ENCODE measurements around the gene PAM16.

The PAM16 gene

DNA sequence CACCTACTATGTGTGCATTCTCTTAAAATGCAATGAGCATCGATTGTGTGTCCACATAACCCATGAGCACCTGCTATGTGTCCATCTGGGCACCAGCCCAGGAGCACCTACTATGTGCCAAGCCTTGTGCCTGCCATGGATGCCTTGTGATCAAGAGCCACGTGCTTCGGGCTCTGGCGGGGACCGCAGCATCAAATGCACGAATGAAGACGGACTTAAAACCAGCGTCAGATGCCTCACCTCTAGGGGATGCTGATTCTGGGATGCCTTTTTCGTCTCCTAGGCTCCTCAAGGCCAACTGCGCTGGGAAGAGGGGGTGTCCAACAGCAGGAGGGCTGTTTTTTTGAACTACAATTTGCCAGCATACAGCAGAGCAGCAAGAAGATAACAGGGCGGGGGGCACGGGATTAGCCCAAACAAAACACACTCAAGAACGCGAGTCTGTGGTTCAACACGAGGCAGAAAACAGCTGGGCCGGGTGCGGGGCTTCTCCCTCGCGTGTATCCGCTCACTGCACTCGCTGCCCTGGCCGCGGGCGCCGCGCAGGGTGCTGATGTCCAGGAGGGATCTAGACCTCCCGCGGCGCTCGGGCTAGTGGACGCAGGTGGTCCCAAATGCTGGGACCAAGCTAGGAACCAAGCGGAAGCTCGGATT, 36.5 kb downstream of the PAM16 start:
- Mint-ChIP-seq H3K4me3 (peak overlapping the region; percentile 93 to 99 (median 99)), H3K27me3 (ENCODE audit: low read depth) (peaks cover 8% of the 10 kb centered on the region), H3K36me3 (ENCODE audit: low read depth) (no peaks in the 10 kb centered on the region), H3K27ac (peak overlapping the region; percentile 87 to 97 (median 97)), H3K4me1 (peaks cover 28% of the 10 kb centered on the region), H3K9me3 (no peaks in the 10 kb centered on the region)
- TF ChIP-seq, protein P1, sequence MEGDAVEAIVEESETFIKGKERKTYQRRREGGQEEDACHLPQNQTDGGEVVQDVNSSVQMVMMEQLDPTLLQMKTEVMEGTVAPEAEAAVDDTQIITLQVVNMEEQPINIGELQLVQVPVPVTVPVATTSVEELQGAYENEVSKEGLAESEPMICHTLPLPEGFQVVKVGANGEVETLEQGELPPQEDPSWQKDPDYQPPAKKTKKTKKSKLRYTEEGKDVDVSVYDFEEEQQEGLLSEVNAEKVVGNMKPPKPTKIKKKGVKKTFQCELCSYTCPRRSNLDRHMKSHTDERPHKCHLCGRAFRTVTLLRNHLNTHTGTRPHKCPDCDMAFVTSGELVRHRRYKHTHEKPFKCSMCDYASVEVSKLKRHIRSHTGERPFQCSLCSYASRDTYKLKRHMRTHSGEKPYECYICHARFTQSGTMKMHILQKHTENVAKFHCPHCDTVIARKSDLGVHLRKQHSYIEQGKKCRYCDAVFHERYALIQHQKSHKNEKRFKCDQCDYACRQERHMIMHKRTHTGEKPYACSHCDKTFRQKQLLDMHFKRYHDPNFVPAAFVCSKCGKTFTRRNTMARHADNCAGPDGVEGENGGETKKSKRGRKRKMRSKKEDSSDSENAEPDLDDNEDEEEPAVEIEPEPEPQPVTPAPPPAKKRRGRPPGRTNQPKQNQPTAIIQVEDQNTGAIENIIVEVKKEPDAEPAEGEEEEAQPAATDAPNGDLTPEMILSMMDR (IDR thresholded peaks at IDR 0.05; ENCODE audit: unreplicated experiment in 3 of 3), result no peak

DNA sequence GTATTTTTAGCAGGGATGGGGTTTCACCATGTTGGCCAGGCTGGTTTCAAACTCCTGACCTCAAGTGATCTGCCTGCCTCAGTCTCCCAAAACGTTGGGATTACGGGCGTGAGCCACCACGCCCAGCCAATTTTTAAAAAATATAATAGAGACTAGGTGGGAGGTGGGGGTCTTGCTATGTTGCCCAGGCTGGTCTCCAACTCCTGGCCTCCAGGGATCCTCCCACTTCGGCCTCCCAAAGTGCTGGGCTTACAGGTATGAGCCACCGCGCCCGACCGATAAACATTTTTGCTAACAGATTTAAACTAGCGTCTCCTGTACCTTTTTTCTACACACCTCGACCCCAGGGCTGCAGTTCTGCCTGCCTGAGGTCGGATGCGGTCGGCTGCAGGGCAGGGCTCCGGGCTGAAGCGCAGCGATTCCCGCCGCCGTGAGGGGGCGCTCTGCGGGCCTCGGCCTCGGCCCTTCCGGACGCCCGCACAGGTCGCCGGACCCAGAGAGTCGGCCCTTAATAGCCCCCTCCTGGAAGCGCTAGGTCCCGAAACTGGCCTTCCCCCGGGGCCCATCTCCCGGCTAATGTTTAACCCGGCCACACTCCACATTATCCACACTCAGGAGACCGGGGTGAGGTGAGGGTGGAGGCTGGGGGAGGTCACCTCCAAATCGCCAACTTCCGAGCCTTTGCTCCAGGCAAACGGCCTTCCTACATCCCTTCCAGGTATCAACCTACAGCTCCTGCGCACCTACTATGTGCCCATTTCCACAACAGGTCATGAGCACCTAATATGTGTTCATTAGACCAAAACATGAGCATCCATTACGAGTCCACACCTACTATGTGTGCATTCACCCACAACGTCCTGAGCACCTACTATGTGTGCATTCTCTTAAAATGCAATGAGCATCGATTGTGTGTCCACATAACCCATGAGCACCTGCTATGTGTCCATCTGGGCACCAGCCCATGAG, 37.3 kb downstream of the PAM16 start:
- H3K4me3 Mint-ChIP-seq, result peak overlapping the region; percentile 93 to 99 (median 99)
- peaks cover 8% of the 10 kb centered on the region for H3K27me3 Mint-ChIP-seq (ENCODE audit: low read depth)

DNA sequence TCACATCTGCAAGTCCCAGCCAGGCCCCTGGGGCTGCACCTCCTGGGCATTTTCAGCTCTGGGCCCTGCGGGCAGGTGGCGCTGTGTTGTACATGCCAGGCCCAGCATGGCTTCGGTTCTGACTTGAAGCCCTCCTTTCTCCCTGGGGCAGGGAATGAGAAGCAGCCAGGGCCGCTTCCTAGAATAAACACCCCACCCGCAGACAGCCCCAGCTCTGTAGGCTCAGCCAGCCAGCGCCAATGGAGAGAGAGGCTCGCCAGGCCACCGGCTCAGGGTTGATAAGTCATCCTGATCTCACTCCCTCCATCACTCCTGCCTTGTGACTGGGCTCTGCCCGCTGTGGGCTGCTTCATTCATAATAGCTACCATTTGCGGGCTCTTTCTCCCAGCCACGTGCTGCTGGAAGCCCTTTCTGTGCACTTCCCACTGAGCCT, 41.3 kb downstream of the PAM16 start:
- peaks cover 24% of the 10 kb centered on the region for H3K4me1 Mint-ChIP-seq
- peak overlapping the region in 2 of 3 experiments; percentile 18 to 52 for H3K4me3 Mint-ChIP-seq

More for the DNA sequence above, 37.3 kb downstream of the PAM16 start:
- H3K27ac Mint-ChIP-seq, result peak overlapping the region; percentile 87 to 97 (median 97)
- no peaks in the 10 kb centered on the region for H3K9me3 Mint-ChIP-seq
- peaks cover 21% of the 10 kb centered on the region for H3K4me1 Mint-ChIP-seq
- TF ChIP-seq, protein P1 (IDR thresholded peaks at IDR 0.05; ENCODE audit: unreplicated experiment in 3 of 3), result peak; percentile 66 to 82 (median 71)
- no peaks in the 10 kb centered on the region for H3K36me3 Mint-ChIP-seq (ENCODE audit: low read depth)

DNA sequence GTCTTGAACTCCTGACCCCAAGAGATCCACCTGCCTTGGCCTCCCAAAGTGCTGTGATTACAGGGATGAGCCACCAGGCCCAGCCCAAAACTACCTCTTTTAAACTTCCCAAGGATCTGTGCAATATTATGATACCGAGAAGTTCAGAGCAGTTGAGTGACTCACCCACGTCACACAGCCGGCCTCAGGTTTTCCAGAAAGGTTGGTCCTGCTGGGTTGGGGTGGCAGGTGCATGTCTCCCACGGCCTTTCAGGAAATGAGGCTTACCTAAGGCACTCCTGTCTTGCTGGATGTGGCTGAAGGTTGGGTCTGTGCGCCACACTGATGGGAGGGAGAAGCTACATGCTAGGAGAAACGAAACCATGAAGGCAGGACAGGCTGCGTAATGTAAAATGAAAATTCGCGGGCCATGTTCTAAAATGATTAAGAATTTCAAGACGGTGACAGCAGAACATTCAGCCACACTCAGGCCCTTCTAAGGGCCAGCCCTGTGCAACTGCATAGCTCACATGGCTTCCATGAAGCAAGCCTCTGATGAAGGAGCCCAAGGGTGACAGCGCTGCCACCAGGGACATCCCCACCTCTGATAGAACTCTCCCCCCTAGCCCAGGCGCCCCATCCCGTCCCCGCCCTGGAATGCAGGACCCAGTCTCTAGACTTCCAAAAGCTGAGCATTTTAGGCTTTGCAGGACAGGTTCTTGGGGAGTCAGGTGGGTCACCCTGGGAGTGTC, 41.9 kb downstream of the PAM16 start:
- H3K36me3 Mint-ChIP-seq (ENCODE audit: low read depth), result no peaks in the 10 kb centered on the region
- H3K4me1 Mint-ChIP-seq, result peaks cover 20% of the 10 kb centered on the region
- TF ChIP-seq, protein P1 (IDR thresholded peaks at IDR 0.05; ENCODE audit: unreplicated experiment in 3 of 3), result no peak
- peak overlapping the region; percentile 18 to 80 (median 52) for H3K4me3 Mint-ChIP-seq
- no peaks in the 10 kb centered on the region for H3K9me3 Mint-ChIP-seq
- H3K27me3 Mint-ChIP-seq (ENCODE audit: low read depth), result peaks cover 8% of the 10 kb centered on the region
- H3K27ac Mint-ChIP-seq, result peak overlapping the region; percentile 9 to 68 (median 60)

More for the DNA sequence above, 41.3 kb downstream of the PAM16 start:
- H3K36me3 Mint-ChIP-seq (ENCODE audit: low read depth), result no peaks in the 10 kb centered on the region
- H3K27me3 Mint-ChIP-seq (ENCODE audit: low read depth), result peaks cover 8% of the 10 kb centered on the region
- H3K9me3 Mint-ChIP-seq, result no peaks in the 10 kb centered on the region
- TF ChIP-seq, protein P1 (IDR thresholded peaks at IDR 0.05; ENCODE audit: unreplicated experiment in 3 of 3), result peak; percentile 34 to 53 (median 49)
- peak overlapping the region in 2 of 3 experiments; percentile 20 to 32 for H3K27ac Mint-ChIP-seq

DNA sequence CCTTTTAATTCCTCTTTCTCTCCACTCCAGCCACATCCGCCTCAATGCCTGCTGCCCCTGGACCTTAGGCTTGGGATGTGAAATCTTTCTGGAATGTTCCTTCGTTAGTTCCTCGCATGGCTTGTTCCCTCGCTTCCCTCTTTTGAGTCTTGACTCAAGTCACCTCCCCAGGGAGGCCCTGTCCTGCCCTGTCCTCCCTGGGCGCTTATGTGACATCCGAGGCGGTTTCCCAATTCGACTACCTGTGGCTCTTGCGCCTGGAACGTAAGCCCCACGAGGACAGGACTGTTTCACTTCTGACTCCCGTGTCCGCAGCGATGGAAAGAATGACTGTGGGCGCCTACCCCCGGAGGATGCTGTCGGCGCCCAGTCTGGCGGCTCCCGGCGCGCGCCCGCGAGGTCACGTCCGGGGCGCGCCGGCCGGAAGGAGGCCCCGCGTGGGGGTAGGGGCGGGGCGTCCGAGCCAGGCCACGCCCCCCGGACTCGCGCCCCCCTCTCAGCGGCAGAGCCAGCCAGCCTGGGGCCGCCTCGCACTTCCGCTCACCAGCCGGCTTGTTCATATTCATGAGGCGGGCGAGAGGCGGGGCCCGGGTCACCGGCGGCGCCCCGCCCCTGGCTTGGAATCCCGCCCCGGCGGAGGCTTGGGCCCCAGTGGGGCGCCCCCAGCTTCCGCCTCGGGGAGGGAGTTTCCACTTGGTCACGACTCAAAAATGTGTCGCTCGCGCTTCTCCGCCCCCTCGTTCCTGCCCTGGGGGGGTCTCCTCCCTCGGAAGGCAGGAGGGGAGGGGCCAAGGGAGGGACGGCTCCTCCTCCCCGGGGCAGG, 43.7 kb downstream of the PAM16 start:
- Mint-ChIP-seq H3K4me1 (peaks cover 22% of the 10 kb centered on the region), H3K27ac (peak overlapping the region; percentile 83 to 96 (median 95)), H3K27me3 (ENCODE audit: low read depth) (peaks cover 5% of the 10 kb centered on the region), H3K4me3 (peak overlapping the region; percentile 80 to 89 (median 81)), H3K36me3 (ENCODE audit: low read depth) (no peaks in the 10 kb centered on the region), H3K9me3 (no peaks in the 10 kb centered on the region)
- TF ChIP-seq, protein P1 (IDR thresholded peaks at IDR 0.05; ENCODE audit: unreplicated experiment in 3 of 3), result peak in 1 of 3 experiments; percentile 8
